ENCODE data around the gene CCDC137. TPM values are rescaled to one million over a fixed set of nuclear protein-coding genes. Genes with fewer than 3 reads are reported as not detected.

Gene CCDC137
- total RNA-seq, 2 donors from 2014 or later, result 7.3 to 10.8 TPM

DNA sequence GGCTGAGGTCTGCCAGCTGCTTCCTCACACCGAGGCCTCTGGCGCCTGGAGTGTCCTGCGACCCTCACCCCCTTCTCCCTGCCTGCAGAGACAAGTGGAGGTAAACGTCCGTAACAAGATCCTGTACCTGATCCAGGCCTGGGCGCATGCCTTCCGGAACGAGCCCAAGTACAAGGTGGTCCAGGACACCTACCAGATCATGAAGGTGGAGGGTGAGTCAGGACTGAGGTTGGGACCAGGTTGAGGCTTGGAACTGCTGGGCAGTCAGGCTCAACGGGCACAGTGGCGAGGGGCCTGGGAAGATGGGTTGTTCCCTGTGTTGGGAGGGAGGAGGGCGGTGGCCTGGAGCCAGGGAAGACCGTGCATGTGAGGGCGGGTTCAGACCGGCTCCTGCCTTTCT, 22.1 kb downstream of the CCDC137 start:
- peaks cover 68% of the 10 kb centered on the region for H3K36me3 ChIP-seq
- no peaks in the 10 kb centered on the region for H3K27me3 ChIP-seq (replicated peaks; ENCODE audit: insufficient read depth)
- DNase-seq (ENCODE audit: low spot score) (no peak), ATAC-seq (ENCODE audit: insufficient number of reproducible peaks, low FRiP score, low read depth) (no peak)
- no peak for TF ChIP-seq CTCF (IDR thresholded peaks at IDR 0.05)
- H3K9me3 ChIP-seq, result no peaks in the 10 kb centered on the region
- H3K4me1 ChIP-seq (ENCODE audit: control insufficient read depth in 1 of 2, low read depth in 2 of 2), result peaks cover 12 to 16% of the 10 kb centered on the region in 2 donors
- H3K27ac ChIP-seq, result no peak overlapping the region
- H3K4me3 ChIP-seq, result no peak overlapping the region

GRCh38 chr17:81690066-81690465, 23.5 kb downstream of the CCDC137 start:
- H3K27me3 ChIP-seq (replicated peaks; ENCODE audit: insufficient read depth), result no peaks in the 10 kb centered on the region
- DNase-seq (ENCODE audit: low spot score), result no peak
- H3K36me3 ChIP-seq, result peaks cover 83% of the 10 kb centered on the region
- H3K4me3 ChIP-seq, result no peak overlapping the region
- peaks cover 6 to 9% of the 10 kb centered on the region in 2 donors for H3K4me1 ChIP-seq (ENCODE audit: control insufficient read depth in 1 of 2, low read depth in 2 of 2)
- no peaks in the 10 kb centered on the region for H3K9me3 ChIP-seq
- H3K27ac ChIP-seq, result no peak overlapping the region
- TF ChIP-seq CTCF (IDR thresholded peaks at IDR 0.05), result no peak
- no peak for ATAC-seq (ENCODE audit: insufficient number of reproducible peaks, low FRiP score, low read depth)

DNA sequence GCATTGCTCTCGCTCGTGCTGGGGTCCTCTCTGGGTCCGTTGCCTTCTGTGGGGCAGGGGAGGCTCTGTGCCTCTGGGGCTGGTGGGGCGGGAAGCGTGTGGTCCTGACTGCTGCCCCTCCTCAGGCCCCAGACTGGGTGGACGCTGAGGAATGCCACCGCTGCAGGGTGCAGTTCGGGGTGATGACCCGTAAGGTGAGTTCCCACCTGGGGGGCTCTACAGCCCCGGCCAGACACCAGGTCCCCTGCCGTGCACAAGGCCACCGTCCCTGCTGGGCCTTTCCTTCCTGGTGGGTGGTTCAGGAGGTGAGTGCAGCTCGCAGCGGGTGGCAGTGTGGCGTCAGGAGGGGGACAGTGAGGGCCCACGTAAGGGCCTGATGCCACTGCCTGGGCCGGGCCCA, 24.0 kb downstream of the CCDC137 start:
- no peak overlapping the region for H3K4me3 ChIP-seq
- peaks cover 87% of the 10 kb centered on the region for H3K36me3 ChIP-seq
- no peaks in the 10 kb centered on the region for H3K27me3 ChIP-seq (replicated peaks; ENCODE audit: insufficient read depth)
- ATAC-seq (ENCODE audit: insufficient number of reproducible peaks, low FRiP score, low read depth) (no peak), DNase-seq (ENCODE audit: low spot score) (no peak)
- peaks cover under 1 to 4% of the 10 kb centered on the region in 2 donors for H3K4me1 ChIP-seq (ENCODE audit: control insufficient read depth in 1 of 2, low read depth in 2 of 2)
- no peak for TF ChIP-seq CTCF (IDR thresholded peaks at IDR 0.05)
- no peak overlapping the region for H3K27ac ChIP-seq
- H3K9me3 ChIP-seq, result no peaks in the 10 kb centered on the region

DNA sequence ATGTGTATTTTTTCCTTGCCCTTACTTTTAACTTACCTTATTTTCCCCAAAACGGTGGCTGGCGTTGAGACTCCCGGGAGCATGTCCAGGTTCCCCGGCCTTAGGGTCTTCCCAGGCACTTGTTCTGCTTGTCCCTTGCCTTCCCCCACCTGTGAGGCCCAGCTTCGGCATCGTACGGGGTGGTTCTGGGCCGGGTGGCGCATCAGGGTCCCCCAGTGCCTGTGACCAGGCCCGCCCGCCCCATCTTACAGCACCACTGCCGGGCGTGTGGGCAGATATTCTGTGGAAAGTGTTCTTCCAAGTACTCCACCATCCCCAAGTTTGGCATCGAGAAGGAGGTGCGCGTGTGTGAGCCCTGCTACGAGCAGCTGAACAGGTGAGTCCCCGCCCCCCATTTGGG, 24.7 kb downstream of the CCDC137 start:
- Histone ChIP-seq H3K36me3 (peaks cover 87% of the 10 kb centered on the region), H3K27me3 (replicated peaks; ENCODE audit: insufficient read depth) (no peaks in the 10 kb centered on the region), H3K4me1 (ENCODE audit: control insufficient read depth in 1 of 2, low read depth in 2 of 2) (no peaks in the 10 kb centered on the region), H3K27ac (no peak overlapping the region), H3K4me3 (no peak overlapping the region), H3K9me3 (no peaks in the 10 kb centered on the region)
- TF ChIP-seq CTCF (IDR thresholded peaks at IDR 0.05), result no peak
- no peak for ATAC-seq (ENCODE audit: insufficient number of reproducible peaks, low FRiP score, low read depth)
- DNase-seq (ENCODE audit: low spot score), result no peak

- no peak for DNase-seq (ENCODE audit: low spot score)
- Histone ChIP-seq H3K27me3 (replicated peaks; ENCODE audit: insufficient read depth) (no peaks in the 10 kb centered on the region), H3K27ac (no peak overlapping the region), H3K9me3 (no peaks in the 10 kb centered on the region), H3K36me3 (peaks cover 87% of the 10 kb centered on the region), H3K4me3 (no peak overlapping the region), H3K4me1 (ENCODE audit: control insufficient read depth in 1 of 2, low read depth in 2 of 2) (no peaks in the 10 kb centered on the region)
- no peak for ATAC-seq (ENCODE audit: insufficient number of reproducible peaks, low FRiP score, low read depth)
- TF ChIP-seq CTCF (IDR thresholded peaks at IDR 0.05), result no peak
Measured at GRCh38 chr17:81691608-81692007, 25.1 kb downstream of the CCDC137 start.

Measured in thoracic aorta (tissue), 2 donors.